ENCODE results near the gene TM2D3. TPM values are rescaled to one million over a fixed set of nuclear protein-coding genes. Genes with fewer than 3 reads are reported as not detected.

TM2D3 gene
- total RNA-seq, 1 experiment from 2014 or later, result 35.2 TPM

GRCh38 chr15:101637038-101637437 lies 15.1 kb downstream of the TM2D3 start:
- Histone ChIP-seq H3K4me2 (ENCODE audit: low read length) (no peak overlapping the region), H2AFZ (ENCODE audit: low read depth, low read length, poor library complexity, severe bottlenecking) (no peak overlapping the region), H3K9me3 (ENCODE audit: control insufficient read depth in 1 of 2, insufficient read depth in 1 of 2, low read depth in 1 of 2, low read length in 2 of 2) (no peaks in the 10 kb centered on the region), H3K9me2 (ENCODE audit: insufficient read depth) (no peaks in the 10 kb centered on the region), H3K27ac (ENCODE audit: low read depth, low read length) (no peak overlapping the region), H4K20me1 (ENCODE audit: insufficient read depth) (peaks cover 8% of the 10 kb centered on the region; the same call in 1 of the 2 replicates), H3K27me3 (ENCODE audit: insufficient read depth, low read length) (no peaks in the 10 kb centered on the region), H3K4me3 (replicated peaks in 1 of 2; ENCODE audit: low read depth in 1 of 2, low read length in 2 of 2) (no peak overlapping the region), H3K79me2 (ENCODE audit: insufficient read depth, low read length) (peaks cover 8% of the 10 kb centered on the region; the same call in 1 of the 2 replicates), H3K36me3 (ENCODE audit: control insufficient read depth in 1 of 2, insufficient read depth in 2 of 2, low read length in 2 of 2) (peaks cover 7 to 16% of the 10 kb centered on the region in 2 experiments; a peak in 2 of 4 replicates), H3K4me1 (ENCODE audit: control insufficient read depth in 1 of 2, insufficient read depth in 2 of 2, low read length in 2 of 2) (peaks cover 0 to 7% of the 10 kb centered on the region in 2 experiments; a peak in 2 of 4 replicates), H3K9ac (ENCODE audit: low read length) (no peak overlapping the region)
- ATAC-seq (no peak), DNase-seq (ENCODE audit: low read depth, low spot score) (no peak)
- no TSS peak for BruUV-seq (replicated peaks)
- ChIA-PET CTCF (no interaction called here), RAD21 (ENCODE audit: low non-redundant PET in 1 of 2, low total read pairs in 2 of 2, uncharacterized antibody in 2 of 2, unreplicated experiment in 2 of 2) (no interaction called here), POLR2A (no interaction called here)
- TF ChIP-seq SP1 (IDR thresholded peaks at IDR 0.05; ENCODE audit: low read depth), result no peak
- TF ChIP-seq CBX3 (IDR thresholded peaks at IDR 0.05; ENCODE audit: low read depth), result no peak
- no peak for TF ChIP-seq TCF7L2 (IDR thresholded peaks at IDR 0.05; ENCODE audit: borderline replicate concordance, extremely low read depth, insufficient read depth, insufficient read length)
- TF ChIP-seq EZH2 (IDR thresholded peaks at IDR 0.05), result no peak
- no peak for TF ChIP-seq ZFX (IDR thresholded peaks at IDR 0.05)
- TF ChIP-seq CTCF (IDR thresholded peaks at IDR 0.05 in 2 of 3, conservative IDR thresholded peaks at IDR 0.05 in 1 of 3; ENCODE audit: borderline replicate concordance in 1 of 3, insufficient read depth in 1 of 3, low read depth in 2 of 3, low read length in 2 of 3), result no peak
- TF ChIP-seq CEBPB (IDR thresholded peaks at IDR 0.05; ENCODE audit: low read depth), result no peak
- TF ChIP-seq REST (IDR thresholded peaks at IDR 0.05; ENCODE audit: low read depth), result no peak
- TF ChIP-seq YY1 (IDR thresholded peaks at IDR 0.05; ENCODE audit: extremely low read depth, insufficient replicate concordance, low read depth, low read length), result no peak
- TF ChIP-seq EZH2phosphoT487 (IDR thresholded peaks at IDR 0.05; ENCODE audit: borderline replicate concordance), result no peak
- TF ChIP-seq ATF3 (IDR thresholded peaks at IDR 0.05), result no peak
- TF ChIP-seq EGR1 (IDR thresholded peaks at IDR 0.05; ENCODE audit: low read depth), result no peak
- intact Hi-C loops (cut with micrococcal nuclease), result no loop called here

All from HCT116 (cell line).